H1 (cell line): ENCODE results near the gene RTN4. TPM values are rescaled to one million over a fixed set of nuclear protein-coding genes. Genes with fewer than 3 reads are reported as not detected.

Source experiments
- CTCF ChIA-PET: fragments of 300-600 bp; sonication (Branson Sonifier 250); formaldehyde crosslinking; loops from one replicate; lab custom pipeline; 2021; ENCODE audit not compliant: partially characterized antibody; lab: Charles Lee
- POLR2A ChIA-PET: fragments of 300-600 bp; sonication (Branson Sonifier 250); formaldehyde crosslinking; loops from one replicate; lab custom pipeline; 2021; ENCODE audit warnings: inconsistent platforms; ENCODE audit not compliant: partially characterized antibody; lab: Charles Lee
- DNase-seq, 2 experiments: peaks; one replicate each; pipeline versions ENCODE4 v3.0.0 to v3.0.0-alpha.2; 2010 to 2022; ENCODE audit warnings: low spot score in 2 of 2, low read depth in 1 of 2, mixed read lengths in 1 of 2
- FAIRE-seq: peaks from 2 replicates; lab custom pipeline; 2011; peaks lifted over from hg19 to GRCh38; lab: Jason Lieb, UNC
- H2AFZ ChIP-seq: 2 replicates; pipeline ENCODE4 v1.8.1; 2012; ENCODE audit warnings: low read length, inconsistent platforms
- H2AK5ac ChIP-seq: 2 replicates; pipeline ENCODE4 v1.6.1; 2013; ENCODE audit warnings: low read depth, low read length
- H2BK120ac ChIP-seq: replicated peaks from 2 replicates; pipeline ENCODE3; 2013; ENCODE audit warnings: low read depth, low read length, inconsistent platforms
- H2BK12ac ChIP-seq: 2 replicates; pipeline ENCODE4 v1.6.1; 2013; ENCODE audit warnings: low read depth, low read length
- H2BK15ac ChIP-seq: 2 replicates; pipeline ENCODE4 v1.6.1; 2013; ENCODE audit warnings: low read length
- H2BK20ac ChIP-seq: 2 replicates; pipeline ENCODE4 v1.6.1; 2013; ENCODE audit warnings: low read length
- H2BK5ac ChIP-seq: 2 replicates; pipeline ENCODE4 v1.6.1; 2013; ENCODE audit warnings: low read depth, low read length
- H3K14ac ChIP-seq: 2 replicates; pipeline ENCODE4 v1.6.1; 2013; ENCODE audit warnings: inconsistent platforms; ENCODE audit not compliant: insufficient read length
- H3K18ac ChIP-seq: 2 replicates; pipeline ENCODE4 v1.6.1; 2013; ENCODE audit warnings: low read length; ENCODE audit errors: extremely low read depth
- H3K23ac ChIP-seq: 2 replicates; pipeline ENCODE4 v1.6.1; 2013; ENCODE audit warnings: inconsistent platforms; ENCODE audit not compliant: insufficient read length
- H3K23me2 ChIP-seq: 2 replicates; pipeline ENCODE4 v1.6.1; 2013; ENCODE audit warnings: low read depth, low read length
- H3K27ac ChIP-seq: 2 replicates; pipeline ENCODE4 v1.6.1; 2011; ENCODE audit warnings: low read depth, low read length, inconsistent platforms
- H3K27me3 ChIP-seq, 4 experiments: replicated peaks in 1 of 4; 1 replicate in 1 of 4; 2 replicates in 3 of 4; pipeline versions ENCODE4 v1.6.1 to v1.8.1; 2011 to 2013; ENCODE audit warnings: low read length in 3 of 4, mild to moderate bottlenecking in 3 of 4, inconsistent platforms in 2 of 4, mixed read lengths in 2 of 4, moderate library complexity in 1 of 4; ENCODE audit not compliant: control insufficient read depth in 3 of 4, insufficient read depth in 3 of 4; ENCODE audit errors: extremely low read depth in 1 of 4
- H3K36me3 ChIP-seq, 4 experiments: 2 replicates each; pipeline versions ENCODE4 v1.6.1 to v1.8.1; 2011 to 2013; ENCODE audit warnings: mild to moderate bottlenecking in 4 of 4, low read length in 3 of 4, moderate library complexity in 2 of 4, control low read depth in 1 of 4, inconsistent platforms in 1 of 4; ENCODE audit not compliant: insufficient read depth in 4 of 4, control insufficient read depth in 2 of 4
- H3K4ac ChIP-seq: replicated peaks from 2 replicates; pipeline ENCODE3; 2013; ENCODE audit warnings: low read length, low read depth, mixed read lengths, inconsistent platforms; ENCODE audit not compliant: insufficient read length
- H3K4me1 ChIP-seq, 4 experiments: replicated peaks in 1 of 4; 1 replicate in 1 of 4; 2 replicates in 3 of 4; pipeline versions ENCODE4 v1.6.1 to v1.8.1; 2011 to 2013; ENCODE audit warnings: low read length in 3 of 4, inconsistent platforms in 2 of 4, mixed read lengths in 1 of 4; ENCODE audit not compliant: insufficient read depth in 4 of 4, control insufficient read depth in 3 of 4
- H3K4me2 ChIP-seq, 2 experiments: 2 replicates each; pipeline versions ENCODE4 v1.6.1 to v1.8.1; 2011 to 2013; ENCODE audit warnings: low read depth in 2 of 2, low read length in 2 of 2, control low read depth in 1 of 2, inconsistent platforms in 1 of 2, mild to moderate bottlenecking in 1 of 2; ENCODE audit not compliant: insufficient read depth in 1 of 2
- H3K4me3 ChIP-seq, 4 experiments: fragments of 200-600, 300-600 bp in 1 of 4; sonication (generic), shearing (Covaris generic), sonication (Bioruptor Twin) in 1 of 4; 2 replicates each; pipeline versions ENCODE4 v1.5.1 to v1.8.1; 2011 to 2016; ENCODE audit warnings: low read length in 4 of 4, low read depth in 3 of 4, control low read depth in 2 of 4, inconsistent platforms in 2 of 4, mild to moderate bottlenecking in 2 of 4, mixed read lengths in 1 of 4, moderate library complexity in 1 of 4; ENCODE audit not compliant: insufficient read depth in 2 of 4; ENCODE audit errors: extremely low read depth in 1 of 4
- H3K56ac ChIP-seq: replicated peaks from 2 replicates; pipeline ENCODE3; 2013; ENCODE audit warnings: low read depth, mild to moderate bottlenecking, mixed read lengths, low read length, inconsistent platforms; ENCODE audit not compliant: insufficient read length
- H3K79me1 ChIP-seq: 2 replicates; pipeline ENCODE4 v1.6.1; 2013; ENCODE audit warnings: low read depth, low read length, control low read depth
- H3K79me2 ChIP-seq, 2 experiments: 2 replicates each; pipeline versions ENCODE4 v1.6.1 to v1.8.1; 2012 to 2013; ENCODE audit warnings: low read length in 2 of 2, mild to moderate bottlenecking in 2 of 2, inconsistent platforms in 1 of 2; ENCODE audit not compliant: insufficient read depth in 2 of 2, control insufficient read depth in 1 of 2
- H3K9ac ChIP-seq, 4 experiments: replicated peaks in 1 of 4; 1 replicate in 1 of 4; 2 replicates in 3 of 4; pipeline versions ENCODE4 v1.6.1 to v1.8.1; 2011 to 2013; ENCODE audit warnings: low read depth in 3 of 4, low read length in 3 of 4, control low read depth in 2 of 4, mild to moderate bottlenecking in 2 of 4, moderate library complexity in 2 of 4, inconsistent platforms in 1 of 4; ENCODE audit errors: extremely low read depth in 1 of 4
- H3K9me3 ChIP-seq, 2 experiments: 2 replicates each; pipeline versions ENCODE4 v1.6.1 to v1.8.1; 2012 to 2013; ENCODE audit warnings: mild to moderate bottlenecking in 2 of 2, moderate library complexity in 2 of 2, control low read depth in 1 of 2, inconsistent platforms in 1 of 2, low read depth in 1 of 2, low read length in 1 of 2, mixed read lengths in 1 of 2; ENCODE audit not compliant: insufficient read depth in 2 of 2
- H4K20me1 ChIP-seq, 2 experiments: replicated peaks in 1 of 2; 2 replicates each; pipeline versions ENCODE3 to v1.8.1; 2011 to 2013; ENCODE audit warnings: inconsistent platforms in 2 of 2, low read length in 2 of 2, mild to moderate bottlenecking in 1 of 2; ENCODE audit not compliant: insufficient read depth in 2 of 2, control insufficient read depth in 1 of 2
- H4K5ac ChIP-seq: 2 replicates; pipeline ENCODE4 v1.6.1; 2013; ENCODE audit warnings: low read length, low read depth, mixed read lengths, inconsistent platforms; ENCODE audit not compliant: insufficient read length
- H4K8ac ChIP-seq: 2 replicates; pipeline ENCODE4 v1.8.0; 2013; ENCODE audit warnings: mild to moderate bottlenecking, moderate library complexity, low read length, inconsistent platforms; ENCODE audit not compliant: insufficient read depth; ENCODE audit errors: extremely low read depth
- H4K91ac ChIP-seq: replicated peaks from 2 replicates; pipeline ENCODE3; 2013; ENCODE audit warnings: low read length, mixed read lengths, inconsistent platforms; ENCODE audit not compliant: insufficient read length
- CEBPB ChIP-seq: IDR thresholded peaks from 2 replicates; pipeline ENCODE4 v1.6.1; 2012; ENCODE audit warnings: low read depth, low read length
- CREB1 ChIP-seq: IDR thresholded peaks from 2 replicates; pipeline ENCODE4 v1.6.1; 2012; ENCODE audit warnings: inconsistent platforms
- EGR1 ChIP-seq: IDR thresholded peaks from 2 replicates; pipeline ENCODE4 v1.6.1; 2011; ENCODE audit warnings: low read depth, low read length, borderline replicate concordance
- EZH2 ChIP-seq: fragments of 200-600 bp; sonication (generic); IDR thresholded peaks from 2 replicates; pipeline ENCODE4 v1.7.1; 2012; ENCODE audit warnings: low read depth, mild to moderate bottlenecking, moderate library complexity, low read length, inconsistent platforms; ENCODE audit not compliant: severe bottlenecking
- FOSL1 ChIP-seq: IDR thresholded peaks from 2 replicates; pipeline ENCODE4 v1.6.1; 2011; ENCODE audit warnings: mild to moderate bottlenecking, low read depth, low read length, moderate library complexity; ENCODE audit not compliant: insufficient read depth
- GTF2F1 ChIP-seq: IDR thresholded peaks from 2 replicates; pipeline ENCODE4 v1.6.1; 2012; ENCODE audit warnings: low read depth, low read length, improper control_type of control experiment, borderline replicate concordance
- JUN ChIP-seq: IDR thresholded peaks from 2 replicates; pipeline ENCODE4 v1.6.1; 2011; ENCODE audit warnings: low read depth, mild to moderate bottlenecking, improper control_type of control experiment, low read length
- POLR2A ChIP-seq, 2 experiments: IDR thresholded peaks; 1 replicate in 1 of 2; 2 replicates in 1 of 2; pipeline ENCODE4 v1.6.1; 2011; ENCODE audit warnings: low read depth in 2 of 2, low read length in 2 of 2, mild to moderate bottlenecking in 2 of 2; ENCODE audit errors: control extremely low read depth in 1 of 2
- RAD21 ChIP-seq, 2 experiments: IDR thresholded peaks in 1 of 2; conservative IDR thresholded peaks in 1 of 2; 2 replicates each; pipeline ENCODE4 v1.6.1; 2011; ENCODE audit warnings: low read depth in 2 of 2, low read length in 2 of 2, improper control_type of control experiment in 1 of 2, inconsistent platforms in 1 of 2, mild to moderate bottlenecking in 1 of 2, moderate library complexity in 1 of 2
- SAP30 ChIP-seq: fragments of 300-600 bp; sonication (generic); IDR thresholded peaks from 2 replicates; pipeline ENCODE4 v1.7.1; 2012; ENCODE audit warnings: low read length, moderate library complexity, mild to moderate bottlenecking, inconsistent platforms; ENCODE audit not compliant: insufficient read depth, insufficient replicate concordance
- SP1 ChIP-seq: IDR thresholded peaks from 2 replicates; pipeline ENCODE4 v1.6.1; 2011; ENCODE audit warnings: low read depth, low read length
- TEAD4 ChIP-seq: IDR thresholded peaks from 2 replicates; pipeline ENCODE4 v1.6.1; 2012; ENCODE audit warnings: low read depth, low read length, inconsistent platforms, mixed read lengths
- WGBS, 2 experiments: shearing (Covaris generic) in 1 of 2; methylation state at CpG; one replicate each; pipeline versions ENCODE4 v1.1.6 to v1.1.7; 2013 to 2015; ENCODE audit warnings: low lambda C conversion rate in 2 of 2, mixed read lengths in 2 of 2, inconsistent platforms in 1 of 2, low coverage in 1 of 2, missing lambda C conversion rate in 1 of 2; ENCODE audit not compliant: insufficient replicate concordance in 2 of 2, insufficient coverage in 1 of 2, insufficient read length in 1 of 2; ENCODE audit errors: extremely low coverage in 1 of 2, missing lambda C conversion rate in 1 of 2; 5-methylcytosine and 5-hydroxymethylcytosine counted together
- polyA plus RNA-seq, 7 experiments: library from polyadenylated mRNA; depleted of rRNA in 3 of 7; stranded (reverse) in 5 of 7; unstranded in 2 of 7; fragments of >200 nt in 5 of 7; fragments of 200-250 nt in 2 of 7; gene quantifications; 1 replicate in 5 of 7; 2 replicates in 1 of 7; 4 replicates in 1 of 7; pipeline versions ENCODE4 v1.2.1 to v1.2.3, GENCODE V29; 2011 to 2013; ENCODE audit warnings: missing spikeins in 2 of 7, mixed read lengths in 2 of 7
- total RNA-seq: library from RNA; stranded (reverse); fragmentation: NEBNext Ultra II Directional; extraction: Animal tissue kit (Norgen Biotek cat#: 25700); gene quantifications from 2 replicates; pipeline ENCODE4 v1.2.1, GENCODE V29; 2021
- TF ChIP-seq, protein P1 (sequence below): IDR thresholded peaks from 2 replicates; pipeline ENCODE4 v1.6.1; 2011; ENCODE audit warnings: low read depth, mild to moderate bottlenecking, low read length; ENCODE audit not compliant: insufficient read depth

Gene RTN4
- total and polyA plus RNA-seq, 2 of the 8 experiments (the other 6 are each of a cell fraction or from before 2014, with no cell fraction given) = 179 to 242 TPM

- FAIRE-seq (no peak), DNase-seq (no peak)
- no peaks in the 10 kb centered on the region for H4K20me1 ChIP-seq
- H2BK5ac ChIP-seq = no peak overlapping the region
- H4K5ac ChIP-seq = no peak overlapping the region
- H3K27me3 ChIP-seq = no peaks in the 10 kb centered on the region
- H2AFZ ChIP-seq = no peak overlapping the region
- H4K91ac ChIP-seq = no peak overlapping the region
- POLR2A ChIA-PET = interaction anchor here (1.0 to 2.3 kb wide), 2 partner anchors 9 to 24 kb away, joined by 4 to 12 read pairs; no protein-coding TSS in a partner anchor
- no peak overlapping the region for H2AK5ac ChIP-seq
- H3K79me1 ChIP-seq = no peaks in the 10 kb centered on the region
- no peak overlapping the region for H3K23ac ChIP-seq
- no peaks in the 10 kb centered on the region for H3K79me2 ChIP-seq
- H3K4me3 ChIP-seq = no peak overlapping the region
- H3K18ac ChIP-seq = no peak overlapping the region
- no peak overlapping the region for H3K14ac ChIP-seq
- H3K23me2 ChIP-seq = no peaks in the 10 kb centered on the region
- no peak overlapping the region for H2BK12ac ChIP-seq
- no peak overlapping the region for H3K9ac ChIP-seq
- no peak overlapping the region for H3K56ac ChIP-seq
- no peak overlapping the region for H2BK15ac ChIP-seq
- CTCF ChIA-PET = interaction anchor here (1.2 to 1.7 kb wide), 4 partner anchors 11 to 118 kb away, joined by 3 to 6 read pairs (median 4); no protein-coding TSS in a partner anchor
- H2BK120ac ChIP-seq = no peak overlapping the region
- no peak overlapping the region for H3K4ac ChIP-seq
- H3K4me1 ChIP-seq = peaks cover 0 to 5% (median 0%) of the 10 kb centered on the region in 4 experiments; a peak in 2 of 7 replicates
- 89% methylated on average over 3 of the region's 3 CpGs; no CpG with 5 or more reads in 1 of the 2 experiments for WGBS, 2 experiments
- no peaks in the 10 kb centered on the region for H3K36me3 ChIP-seq
- H3K9me3 ChIP-seq = no peaks in the 10 kb centered on the region
- no peak overlapping the region for H2BK20ac ChIP-seq
- no peak overlapping the region for H3K27ac ChIP-seq
- H3K4me2 ChIP-seq = no peak overlapping the region
- H4K8ac ChIP-seq = no peak overlapping the region
- TF ChIP-seq, protein P1, sequence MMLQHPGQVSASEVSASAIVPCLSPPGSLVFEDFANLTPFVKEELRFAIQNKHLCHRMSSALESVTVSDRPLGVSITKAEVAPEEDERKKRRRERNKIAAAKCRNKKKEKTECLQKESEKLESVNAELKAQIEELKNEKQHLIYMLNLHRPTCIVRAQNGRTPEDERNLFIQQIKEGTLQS = no peak
- TF ChIP-seq GTF2F1 (no peak), JUN (no peak), FOSL1 (no peak), EGR1 (no peak), CREB1 (no peak), EZH2 (no peak), SAP30 (no peak), SP1 (no peak), RAD21 (IDR thresholded peaks at IDR 0.05 in 1 of 2, conservative IDR thresholded peaks at IDR 0.05 in 1 of 2; ENCODE audit: low read depth in 2 of 2, low read length in 2 of 2) (no peak), TEAD4 (no peak), POLR2A (IDR thresholded peaks at IDR 0.05; ENCODE audit: control extremely low read depth in 1 of 2, low read depth in 2 of 2, low read length in 2 of 2) (no peak), CEBPB (no peak)
Measured at GRCh38 chr2:55057474-55057873, 7.2 kb upstream of the RTN4 start.
